Uterus (tissue), 2 donors: Measurements from ENCODE around the gene DNTT.

ENCODE experiments used
- CTCF ChIP-seq, 4 experiments: fragments of 200-600 bp in 2 of 4; fragments of 450-650 bp in 2 of 4; sonication (generic) in 2 of 4; IDR thresholded peaks; one replicate each; pipeline ENCODE4 v1.5.1; 2016 to 2019; ENCODE audit warnings: antibody characterized with exemption in 4 of 4, mild to moderate bottlenecking in 2 of 4, moderate library complexity in 1 of 4
- POLR2A ChIP-seq, 2 donors: fragments of 450-650 bp; IDR thresholded peaks; one replicate each; pipeline ENCODE4 v1.6.1; 2016; ENCODE audit warnings: antibody characterized with exemption in 2 of 2, mild to moderate bottlenecking in 1 of 2, moderate library complexity in 1 of 2

- no peak for TF ChIP-seq CTCF (IDR thresholded peaks at IDR 0.05)
- no peak for TF ChIP-seq POLR2A (IDR thresholded peaks at IDR 0.05)
Observed at GRCh38 chr10:96346295-96346694, 42.1 kb downstream of the DNTT start.
